ENCODE data around the gene DOCK9.

DNA sequence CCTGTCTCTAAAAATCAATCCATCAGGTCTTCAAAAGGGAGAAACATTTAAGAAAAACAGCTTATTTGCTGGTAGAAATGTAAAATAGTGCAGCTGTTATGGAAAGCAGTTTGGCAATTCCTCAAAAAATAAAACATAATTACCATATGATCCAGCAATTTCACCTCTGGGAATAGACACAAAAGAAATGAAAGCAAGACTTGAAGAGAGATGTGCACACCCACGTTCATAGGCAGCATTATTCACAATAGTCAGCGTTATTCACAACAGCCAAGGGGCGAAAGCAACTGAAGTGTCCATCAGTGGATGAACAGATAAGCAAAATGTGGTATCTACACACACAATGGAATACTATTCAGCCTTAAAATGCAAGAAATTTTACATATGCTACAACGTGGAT is 45.1 kb upstream of the DOCK9 start:
- TF ChIP-seq TAF1 (IDR thresholded peaks at IDR 0.05; ENCODE audit: low read depth, low read length) (no peak), POLR2A (IDR thresholded peaks at IDR 0.05; ENCODE audit: low read depth, low read length) (no peak)
